Esophagus muscularis mucosa (tissue), 4 donors: ENCODE measurements around the gene VTI1A. TPM values are rescaled to one million over a fixed set of nuclear protein-coding genes. Genes with fewer than 3 reads are reported as not detected.

ENCODE experiments used
- DNase-seq: peaks from one replicate; pipeline ENCODE4 v3.0.0-alpha.2; 2017; ENCODE audit errors: extremely low spot score
- H3K27ac ChIP-seq, 4 donors: fragments of 200-600 bp; sonication (generic); replicated peaks in 1 of 4; 1 replicate in 3 of 4; 2 replicates in 1 of 4; pipeline ENCODE4 v1.5.1; 2016 to 2019; ENCODE audit warnings: mild to moderate bottlenecking in 1 of 4
- H3K27me3 ChIP-seq, 4 donors: fragments of 200-600 bp; sonication (generic); one replicate each; pipeline versions ENCODE4 v1.5.1 to v1.6.0; 2016 to 2019
- H3K36me3 ChIP-seq, 4 donors: fragments of 200-600 bp; sonication (generic); one replicate each; pipeline ENCODE4 v1.5.1; 2016 to 2019
- H3K4me1 ChIP-seq, 4 donors: fragments of 200-600 bp; sonication (generic); one replicate each; pipeline ENCODE4 v1.5.1; 2016 to 2019
- H3K4me3 ChIP-seq, 4 donors: fragments of 200-600 bp; sonication (generic); 1 replicate in 2 of 4; 2 replicates in 2 of 4; pipeline ENCODE4 v1.5.1; 2016 to 2019; ENCODE audit warnings: mild to moderate bottlenecking in 4 of 4, moderate library complexity in 1 of 4
- H3K9me3 ChIP-seq, 4 donors: fragments of 200-600 bp; sonication (generic); 1 replicate in 3 of 4; 2 replicates in 1 of 4; pipeline ENCODE4 v1.5.1; 2016 to 2019
- CTCF ChIP-seq, 3 experiments: fragments of 200-600 bp in 2 of 3; fragments of 450-650 bp in 1 of 3; sonication (generic) in 2 of 3; IDR thresholded peaks; one replicate each; pipeline ENCODE4 v1.5.1; 2017 to 2019; ENCODE audit warnings: antibody characterized with exemption in 3 of 3, mild to moderate bottlenecking in 2 of 3, moderate library complexity in 1 of 3
- EP300 ChIP-seq: sonication (generic); formaldehyde crosslinking; IDR thresholded peaks from one replicate; pipeline ENCODE4 v1.6.1; 2017; ENCODE audit warnings: antibody characterized with exemption
- POLR2A ChIP-seq: fragments of 450-650 bp; IDR thresholded peaks from one replicate; pipeline ENCODE4 v1.6.1; 2017; ENCODE audit warnings: antibody characterized with exemption, moderate library complexity, mild to moderate bottlenecking, low read depth
- POLR2AphosphoS5 ChIP-seq, 2 donors: sonication (generic); formaldehyde crosslinking; IDR thresholded peaks; one replicate each; pipeline ENCODE4 v1.6.1; 2017; ENCODE audit warnings: antibody characterized with exemption in 2 of 2
- WGBS: methylation state at CpG from one replicate; pipeline ENCODE4 v1.1.5; 2018; 5-methylcytosine and 5-hydroxymethylcytosine counted together
- intact Hi-C: fragments of 100-400 bp; cut with DNase I; formaldehyde crosslinking; loops from one replicate; pipeline ENCODE4 v1.15.1; 2023
- total RNA-seq, 4 donors: library from RNA; depleted of rRNA; stranded (reverse); fragments of >200 nt; gene quantifications; one replicate each; pipeline versions ENCODE4 v1.1.0 to v1.2.1, GENCODE V29; 2016

Gene VTI1A
- total RNA-seq, 4 donors from 2014 or later, result 27.6 to 42.7 (median 33.8) TPM

GRCh38 chr10:112583236-112583939, 136.4 kb downstream of the VTI1A start:
- DNase-seq, result no peak
- no peaks in the 10 kb centered on the region for H3K27me3 ChIP-seq
- no peaks in the 10 kb centered on the region for H3K9me3 ChIP-seq
- H3K36me3 ChIP-seq, result no peaks in the 10 kb centered on the region
- peaks cover 0 to 8% (median 0%) of the 10 kb centered on the region in 4 donors for H3K4me1 ChIP-seq
- no peak for TF ChIP-seq POLR2A
- no peak for TF ChIP-seq EP300
- no peak for TF ChIP-seq CTCF (IDR thresholded peaks at IDR 0.05)
- TF ChIP-seq POLR2AphosphoS5 (IDR thresholded peaks at IDR 0.05), result no peak
- intact Hi-C loops, result no loop called here
- WGBS, result 92% methylated on average over 9 of the region's 9 CpGs
- no peak overlapping the region for H3K27ac ChIP-seq
- no peak overlapping the region for H3K4me3 ChIP-seq

GRCh38 chr10:112584276-112584675, 137.3 kb downstream of the VTI1A start:
- Histone ChIP-seq H3K4me1 (peaks cover 0 to 8% (median 0%) of the 10 kb centered on the region in 4 donors), H3K36me3 (no peaks in the 10 kb centered on the region), H3K4me3 (no peak overlapping the region), H3K27ac (no peak overlapping the region), H3K27me3 (no peaks in the 10 kb centered on the region), H3K9me3 (no peaks in the 10 kb centered on the region)
- intact Hi-C loops, result no loop called here
- DNase-seq, result no peak
- TF ChIP-seq POLR2AphosphoS5 (IDR thresholded peaks at IDR 0.05) (no peak), CTCF (IDR thresholded peaks at IDR 0.05) (no peak), EP300 (no peak), POLR2A (no peak)
- 94% methylated on average over 6 of the region's 6 CpGs for WGBS

GRCh38 chr10:112585126-112585525, 138.1 kb downstream of the VTI1A start:
- H3K27me3 ChIP-seq, result no peaks in the 10 kb centered on the region
- intact Hi-C loops, result no loop called here
- H3K9me3 ChIP-seq, result no peaks in the 10 kb centered on the region
- peaks cover 0 to 8% (median 0%) of the 10 kb centered on the region in 4 donors for H3K4me1 ChIP-seq
- H3K27ac ChIP-seq, result no peak overlapping the region
- no peaks in the 10 kb centered on the region for H3K36me3 ChIP-seq
- WGBS, result 32% methylated on average over 4 of the region's 4 CpGs
- DNase-seq, result no peak
- TF ChIP-seq POLR2AphosphoS5 (IDR thresholded peaks at IDR 0.05) (no peak), CTCF (IDR thresholded peaks at IDR 0.05) (no peak), EP300 (no peak), POLR2A (no peak)
- H3K4me3 ChIP-seq, result no peak overlapping the region

- 75% methylated on average over 5 of the region's 5 CpGs for WGBS
- H3K4me3 ChIP-seq, result no peak overlapping the region
- H3K36me3 ChIP-seq, result no peaks in the 10 kb centered on the region
- H3K4me1 ChIP-seq, result peaks cover 0 to 8% (median 0%) of the 10 kb centered on the region in 4 donors
- no peak overlapping the region for H3K27ac ChIP-seq
- H3K9me3 ChIP-seq, result no peaks in the 10 kb centered on the region
- H3K27me3 ChIP-seq, result no peaks in the 10 kb centered on the region
- no peak for DNase-seq
- TF ChIP-seq POLR2AphosphoS5 (IDR thresholded peaks at IDR 0.05), result no peak
- TF ChIP-seq CTCF (IDR thresholded peaks at IDR 0.05), result no peak
- no peak for TF ChIP-seq EP300
- TF ChIP-seq POLR2A, result no peak
- intact Hi-C loops, result no loop called here
Measured at GRCh38 chr10:112585960-112586359, 138.9 kb downstream of the VTI1A start.

- intact Hi-C loops, result no loop called here
- no peak overlapping the region for H3K4me3 ChIP-seq
- DNase-seq, result no peak
- TF ChIP-seq CTCF (IDR thresholded peaks at IDR 0.05), result no peak
- no peak for TF ChIP-seq EP300
- no peak for TF ChIP-seq POLR2AphosphoS5 (IDR thresholded peaks at IDR 0.05)
- no peak for TF ChIP-seq POLR2A
- H3K27me3 ChIP-seq, result no peaks in the 10 kb centered on the region
- no peaks in the 10 kb centered on the region for H3K36me3 ChIP-seq
- no peaks in the 10 kb centered on the region for H3K9me3 ChIP-seq
- H3K4me1 ChIP-seq, result peaks cover 0 to 8% (median 0%) of the 10 kb centered on the region in 4 donors
- no peak overlapping the region for H3K27ac ChIP-seq
Measured at GRCh38 chr10:112587729-112588128, 140.7 kb downstream of the VTI1A start.
